Measurements from ENCODE around the gene CCDC184. TPM values are rescaled to one million over a fixed set of nuclear protein-coding genes. Genes with fewer than 3 reads are reported as not detected.
"Not testable (repeated sequence)": the region's sequence is repeated elsewhere in the genome, so short reads cannot be mapped to it uniquely, and the experiment has no call there.

Gene CCDC184
- total RNA-seq, 1 donor: 0.63 TPM

DNA sequence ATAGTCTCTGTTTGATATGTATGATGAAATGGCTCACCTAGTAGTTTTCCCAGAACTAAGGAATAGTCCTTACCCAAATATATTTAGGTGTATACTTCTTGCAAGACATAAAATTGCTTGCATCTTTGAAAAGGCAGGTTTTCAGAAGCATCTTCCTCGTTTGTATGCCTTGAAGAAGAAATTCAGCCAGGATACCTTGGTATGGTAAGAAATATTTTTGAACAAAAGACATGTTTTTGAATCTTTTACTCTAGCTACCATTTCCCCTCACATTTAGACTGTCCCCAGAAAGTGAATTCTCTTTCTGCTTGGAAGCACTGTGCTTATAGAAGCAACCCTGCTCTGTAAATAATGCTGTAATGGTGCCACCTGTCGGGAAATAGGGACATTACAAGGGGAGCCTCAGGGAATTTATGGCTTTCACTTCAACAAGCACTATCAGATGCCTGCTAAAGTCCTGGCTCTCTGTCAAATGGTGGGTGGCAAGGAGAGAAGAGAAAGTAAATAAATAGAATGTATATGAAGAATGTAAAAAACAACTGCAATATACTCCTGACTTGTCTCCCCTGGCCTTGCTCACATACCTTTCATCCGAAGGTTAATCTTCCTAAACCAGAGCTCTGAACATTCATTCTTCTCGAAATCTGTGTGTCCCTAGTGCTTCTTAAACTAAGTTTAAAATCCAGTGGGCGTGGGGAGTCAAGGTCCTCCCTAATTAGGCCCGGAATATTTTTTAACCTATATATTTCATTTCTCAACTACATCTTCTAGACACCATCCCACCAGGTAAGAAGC, 6.1 kb downstream of the CCDC184 start:
- peaks cover 40% of the 10 kb centered on the region for H3K27me3 ChIP-seq (ENCODE audit: insufficient read depth, low read length)

DNA sequence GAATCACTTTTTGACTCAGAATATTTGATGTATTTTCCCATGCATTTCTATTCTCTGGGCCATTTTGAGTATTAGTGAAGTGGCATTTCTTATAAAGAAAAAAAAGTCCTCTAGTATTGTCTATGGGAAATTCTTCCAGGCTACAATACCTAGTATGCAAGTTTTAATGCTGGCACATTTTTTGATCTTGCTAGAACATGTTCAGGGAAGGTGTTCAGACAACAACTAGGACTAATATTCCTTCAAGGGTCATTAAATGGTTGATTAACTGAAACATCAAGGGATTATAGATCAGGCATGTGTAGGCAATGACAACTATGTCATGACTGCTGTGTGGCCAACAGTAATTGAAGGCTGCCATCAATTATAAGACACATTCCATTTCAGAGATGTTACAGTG, 7.7 kb downstream of the CCDC184 start:
- H3K4me1 ChIP-seq (ENCODE audit: insufficient read depth, low read length): no peaks in the 10 kb centered on the region
- H3K9me3 ChIP-seq (ENCODE audit: low read depth, low read length): no peaks in the 10 kb centered on the region
- peaks cover 36% of the 10 kb centered on the region for H3K27me3 ChIP-seq (ENCODE audit: insufficient read depth, low read length)
- no peak overlapping the region for H3K4me3 ChIP-seq (ENCODE audit: low read length)

More for the DNA sequence above, 6.1 kb downstream of the CCDC184 start:
- Histone ChIP-seq H3K4me3 (ENCODE audit: low read length) (no peak overlapping the region), H3K9me3 (ENCODE audit: low read depth, low read length) (no peaks in the 10 kb centered on the region), H3K4me1 (ENCODE audit: insufficient read depth, low read length) (peaks cover 2% of the 10 kb centered on the region)

GRCh38 chr12:48192861-48193260, 9.4 kb downstream of the CCDC184 start:
- H3K27me3 ChIP-seq (ENCODE audit: insufficient read depth, low read length): peaks cover 35% of the 10 kb centered on the region
- no peaks in the 10 kb centered on the region for H3K9me3 ChIP-seq (ENCODE audit: low read depth, low read length)

DNA sequence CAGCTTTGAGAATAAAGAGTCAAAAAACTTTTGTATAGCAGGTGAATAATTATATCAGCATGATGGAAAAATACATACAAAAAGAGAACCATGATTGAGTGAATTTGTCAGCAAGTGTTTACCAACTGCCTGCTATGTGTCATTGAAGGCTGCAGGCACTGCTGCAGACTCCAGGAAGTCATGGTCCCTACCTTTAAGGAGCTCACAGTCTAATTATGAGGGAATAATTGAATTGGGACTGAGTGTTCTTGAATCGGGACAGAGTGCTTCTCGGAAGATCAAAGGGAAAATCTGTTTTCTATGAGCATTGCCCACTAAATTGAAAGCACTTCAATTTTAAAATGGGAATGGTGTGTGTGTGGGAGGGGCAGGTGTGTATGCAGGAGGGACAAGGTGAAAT, 10.2 kb downstream of the CCDC184 start:
- H3K27me3 ChIP-seq (ENCODE audit: insufficient read depth, low read length): peaks cover 35% of the 10 kb centered on the region
- no peaks in the 10 kb centered on the region for H3K9me3 ChIP-seq (ENCODE audit: low read depth, low read length)
- H3K4me1 ChIP-seq (ENCODE audit: insufficient read depth, low read length): peaks cover 9% of the 10 kb centered on the region
- H3K4me3 ChIP-seq (ENCODE audit: low read length): no peak overlapping the region

More at GRCh38 chr12:48192861-48193260, 9.4 kb downstream of the CCDC184 start:
- Histone ChIP-seq H3K4me1 (ENCODE audit: insufficient read depth, low read length) (peaks cover 9% of the 10 kb centered on the region), H3K4me3 (ENCODE audit: low read length) (no peak overlapping the region)

GRCh38 chr12:48194799-48195201, 11.4 kb downstream of the CCDC184 start:
- peaks cover 20% of the 10 kb centered on the region for H3K4me1 ChIP-seq (ENCODE audit: insufficient read depth, low read length)
- no peaks in the 10 kb centered on the region for H3K9me3 ChIP-seq (ENCODE audit: low read depth, low read length)
- H3K4me3 ChIP-seq (ENCODE audit: low read length): no peak overlapping the region
- peaks cover 35% of the 10 kb centered on the region for H3K27me3 ChIP-seq (ENCODE audit: insufficient read depth, low read length)

DNA sequence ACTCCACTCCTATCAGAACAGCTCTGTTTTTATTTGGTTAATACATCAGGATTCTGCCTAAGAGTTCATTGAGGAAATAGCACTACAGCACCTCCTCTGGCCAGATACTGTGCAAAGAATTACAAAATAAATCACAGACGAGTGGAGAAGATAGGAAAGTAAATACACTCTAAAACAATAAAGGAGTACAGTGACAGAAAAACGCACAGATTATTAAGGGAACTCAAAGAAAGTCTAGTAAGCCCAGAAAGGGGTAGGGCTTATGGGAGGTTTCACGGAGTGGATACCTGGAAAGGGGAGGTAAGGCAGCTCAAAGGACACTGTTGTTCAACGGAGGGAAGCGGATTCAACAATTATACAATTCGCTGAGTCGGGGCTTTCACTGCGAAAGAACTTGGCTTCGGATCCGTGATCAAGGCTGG, 14.1 kb downstream of the CCDC184 start:
- H3K4me3 ChIP-seq (ENCODE audit: low read length): peak overlapping the region; percentile 89
- no peaks in the 10 kb centered on the region for H3K9me3 ChIP-seq (ENCODE audit: low read depth, low read length)
- H3K4me1 ChIP-seq (ENCODE audit: insufficient read depth, low read length): peaks cover 40% of the 10 kb centered on the region
- peaks cover 27% of the 10 kb centered on the region for H3K27me3 ChIP-seq (ENCODE audit: insufficient read depth, low read length)

GRCh38 chr12:48197971-48198671, 14.7 kb downstream of the CCDC184 start:
- peaks cover 26% of the 10 kb centered on the region for H3K27me3 ChIP-seq (ENCODE audit: insufficient read depth, low read length)
- peak overlapping the region; percentile 89 for H3K4me3 ChIP-seq (ENCODE audit: low read length)
- H3K4me1 ChIP-seq (ENCODE audit: insufficient read depth, low read length): peaks cover 40% of the 10 kb centered on the region
- no peaks in the 10 kb centered on the region for H3K9me3 ChIP-seq (ENCODE audit: low read depth, low read length)

DNA sequence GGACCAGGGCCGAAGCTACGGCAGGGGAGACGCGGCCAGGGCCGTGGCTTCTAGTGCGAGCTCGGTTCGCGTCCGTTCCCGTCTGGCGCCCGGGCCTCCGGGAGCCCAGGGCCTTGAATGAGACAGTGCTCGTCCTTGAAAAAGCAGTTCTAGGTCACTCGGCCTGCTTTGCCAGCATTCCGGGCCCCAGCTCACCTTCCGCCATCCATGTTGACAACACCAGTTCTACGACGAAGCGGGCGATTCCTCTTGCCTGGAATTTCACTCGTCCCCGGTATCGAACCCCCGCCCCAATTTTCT, 15.2 kb downstream of the CCDC184 start:
- H3K27me3 ChIP-seq (ENCODE audit: insufficient read depth, low read length): peaks cover 21% of the 10 kb centered on the region
- peaks cover 40% of the 10 kb centered on the region for H3K4me1 ChIP-seq (ENCODE audit: insufficient read depth, low read length)
- peak overlapping the region; percentile 89 for H3K4me3 ChIP-seq (ENCODE audit: low read length)
- no peaks in the 10 kb centered on the region for H3K9me3 ChIP-seq (ENCODE audit: low read depth, low read length)

DNA sequence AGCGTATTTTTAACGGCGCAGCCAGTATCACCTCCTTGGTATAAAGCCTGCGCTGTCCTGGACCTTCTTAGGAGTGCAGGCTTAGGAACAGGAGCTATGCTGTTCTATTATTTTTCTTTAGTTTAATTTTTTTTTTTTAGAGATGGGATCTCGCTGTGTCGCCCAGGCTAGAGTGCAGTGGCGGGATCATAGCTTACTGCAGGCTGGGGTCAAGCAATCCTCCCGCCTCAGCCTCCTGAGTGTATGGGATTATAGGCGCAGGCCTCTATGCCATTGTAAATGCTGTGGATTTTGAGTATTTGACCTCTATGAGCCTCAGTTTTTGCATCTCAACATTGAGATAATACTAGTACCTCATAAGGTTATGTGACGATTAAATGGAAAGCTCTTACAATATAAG, 15.5 kb downstream of the CCDC184 start:
- no peaks in the 10 kb centered on the region for H3K9me3 ChIP-seq (ENCODE audit: low read depth, low read length)
- peak overlapping the region; percentile 89 for H3K4me3 ChIP-seq (ENCODE audit: low read length)
- H3K27me3 ChIP-seq (ENCODE audit: insufficient read depth, low read length): peaks cover 17% of the 10 kb centered on the region
- peaks cover 40% of the 10 kb centered on the region for H3K4me1 ChIP-seq (ENCODE audit: insufficient read depth, low read length)

DNA sequence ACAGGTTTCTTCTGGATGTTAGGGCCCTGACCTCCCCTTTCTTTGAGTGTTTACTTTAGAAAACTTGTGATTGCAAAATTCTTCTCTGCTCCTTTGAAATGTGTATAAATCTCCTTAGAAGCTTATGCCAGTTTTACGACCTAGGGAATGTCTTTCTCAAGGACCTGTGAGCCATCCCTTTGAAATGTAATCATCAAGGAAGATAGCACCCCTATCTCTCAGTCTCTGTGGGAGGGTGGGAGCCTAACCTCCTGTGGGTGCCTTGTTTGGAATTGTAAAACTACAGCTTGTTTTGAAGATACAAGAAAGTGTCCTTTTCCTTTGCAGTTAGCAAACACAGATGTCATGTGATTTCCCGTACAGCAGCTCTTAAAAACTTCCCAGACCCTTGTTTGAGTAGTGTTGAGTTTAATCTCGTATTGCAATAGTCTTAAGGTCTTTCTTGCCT, 16.4 kb downstream of the CCDC184 start:
- H3K27me3 ChIP-seq (ENCODE audit: insufficient read depth, low read length): peaks cover 9% of the 10 kb centered on the region
- no peaks in the 10 kb centered on the region for H3K9me3 ChIP-seq (ENCODE audit: low read depth, low read length)
- H3K4me1 ChIP-seq (ENCODE audit: insufficient read depth, low read length): peaks cover 40% of the 10 kb centered on the region
- peak overlapping the region; percentile 89 for H3K4me3 ChIP-seq (ENCODE audit: low read length)

DNA sequence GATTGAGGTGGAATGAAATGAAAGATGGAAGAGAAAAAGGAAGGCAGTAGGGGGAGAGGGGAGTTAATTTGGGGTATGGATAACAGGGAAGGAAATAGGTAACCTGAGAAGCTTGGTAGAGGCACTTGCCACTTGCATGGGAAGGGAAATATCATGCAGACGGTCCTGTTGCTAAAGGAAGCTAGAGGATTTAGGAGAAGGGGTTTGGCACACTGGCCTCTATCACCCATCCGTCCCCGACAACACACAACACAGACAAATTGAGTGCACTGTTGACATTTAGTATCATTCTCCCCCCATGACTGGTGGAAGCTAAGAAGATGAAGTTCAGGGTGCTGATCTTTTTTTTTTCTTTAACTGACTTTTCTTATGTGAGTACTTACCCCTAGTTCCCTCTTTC, 17.6 kb downstream of the CCDC184 start:
- peaks cover 40% of the 10 kb centered on the region for H3K4me1 ChIP-seq (ENCODE audit: insufficient read depth, low read length)
- H3K4me3 ChIP-seq (ENCODE audit: low read length): no peak overlapping the region
- H3K9me3 ChIP-seq (ENCODE audit: low read depth, low read length): peaks cover under 1% of the 10 kb centered on the region
- no peaks in the 10 kb centered on the region for H3K27me3 ChIP-seq (ENCODE audit: insufficient read depth, low read length)

DNA sequence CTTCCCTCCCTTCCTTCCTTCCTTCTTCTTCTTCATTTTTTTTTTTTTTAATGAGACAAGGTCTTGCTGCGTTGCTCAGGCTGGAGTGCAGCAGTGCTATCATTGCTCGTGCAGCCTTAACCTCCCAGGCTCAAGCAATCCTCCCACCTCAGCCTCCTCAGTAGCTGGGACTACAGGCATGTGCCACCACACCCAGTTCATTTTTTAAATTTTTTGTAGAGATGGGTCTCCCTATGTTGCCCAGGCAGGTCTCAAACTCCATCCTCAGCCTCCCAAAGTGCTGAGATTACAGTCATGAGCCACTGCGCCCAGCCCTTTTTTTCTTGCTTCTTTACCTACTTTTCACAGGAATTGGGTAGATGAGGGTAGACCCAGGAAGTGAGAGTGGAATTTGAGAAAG, 18.1 kb downstream of the CCDC184 start:
- Histone ChIP-seq H3K4me3 (ENCODE audit: low read length) (no peak overlapping the region), H3K9me3 (ENCODE audit: low read depth, low read length) (peaks cover 4% of the 10 kb centered on the region), H3K4me1 (ENCODE audit: insufficient read depth, low read length) (peaks cover 40% of the 10 kb centered on the region), H3K27me3 (ENCODE audit: insufficient read depth, low read length) (no peaks in the 10 kb centered on the region)

- peaks cover 32% of the 10 kb centered on the region for H3K4me1 ChIP-seq (ENCODE audit: insufficient read depth, low read length)
- no peak overlapping the region for H3K4me3 ChIP-seq (ENCODE audit: low read length)
- H3K9me3 ChIP-seq (ENCODE audit: low read depth, low read length): peaks cover 12% of the 10 kb centered on the region
- no peaks in the 10 kb centered on the region for H3K27me3 ChIP-seq (ENCODE audit: insufficient read depth, low read length)
Measured at GRCh38 chr12:48202766-48203165, 19.3 kb downstream of the CCDC184 start.

DNA sequence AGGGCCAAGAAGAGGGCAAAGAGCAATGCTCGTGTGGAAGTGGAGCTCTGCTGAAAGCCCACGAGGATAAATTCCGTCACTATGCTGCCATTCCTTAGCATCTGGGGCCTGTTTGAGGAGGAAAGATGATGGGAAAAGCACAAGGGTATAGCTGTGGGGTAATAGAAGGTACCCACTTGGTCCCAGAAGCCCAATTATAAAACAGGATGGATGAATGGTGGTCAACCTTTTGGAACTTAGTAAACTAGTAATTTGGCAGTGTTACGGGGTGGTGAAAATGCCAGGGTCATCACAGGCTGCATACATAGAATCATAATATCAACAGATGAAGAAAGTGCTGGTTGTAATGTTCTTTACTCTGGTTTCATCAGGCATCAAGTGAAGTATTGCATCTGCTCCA, 19.7 kb downstream of the CCDC184 start, which contains the start of gene OR10AD1:
Gene OR10AD1 (minus strand): TSS at position 101 of the 400 bp plus-strand sequence. CDS start 0 bp downstream, at position 101.
- Histone ChIP-seq H3K4me1 (ENCODE audit: insufficient read depth, low read length) (peaks cover 31% of the 10 kb centered on the region), H3K9me3 (ENCODE audit: low read depth, low read length) (peaks cover 14% of the 10 kb centered on the region), H3K27me3 (ENCODE audit: insufficient read depth, low read length) (no peaks in the 10 kb centered on the region), H3K4me3 (ENCODE audit: low read length) (no peak within 1 kb of the TSS)

DNA sequence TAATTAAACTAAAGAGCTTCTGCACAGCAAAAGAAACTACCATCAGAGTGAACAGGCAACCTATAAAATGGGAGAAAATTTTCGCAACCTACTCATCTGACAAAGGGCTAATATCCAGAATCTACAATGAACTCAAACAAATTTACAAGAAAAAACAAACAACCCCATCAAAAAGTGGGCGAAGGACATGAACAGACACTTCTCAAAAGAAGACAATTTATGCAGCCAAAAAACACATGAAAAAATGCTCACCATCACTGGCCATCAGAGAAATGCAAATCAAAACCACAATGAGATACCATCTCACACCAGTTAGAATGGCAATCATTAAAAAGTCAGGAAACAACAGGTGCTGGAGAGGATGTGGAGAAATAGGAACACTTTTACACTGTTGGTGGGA, 26.1 kb downstream of the CCDC184 start:
- peaks cover 21% of the 10 kb centered on the region for H3K4me1 ChIP-seq (ENCODE audit: insufficient read depth, low read length)
- not testable (repeated sequence) for H3K4me3 ChIP-seq (ENCODE audit: low read length); H3K27me3 ChIP-seq (ENCODE audit: insufficient read depth, low read length)
- H3K9me3 ChIP-seq (ENCODE audit: low read depth, low read length): peaks cover 16% of the 10 kb centered on the region

Data from mononuclear cell (primary cell).